ENCODE data around the gene DICER1.

DNA sequence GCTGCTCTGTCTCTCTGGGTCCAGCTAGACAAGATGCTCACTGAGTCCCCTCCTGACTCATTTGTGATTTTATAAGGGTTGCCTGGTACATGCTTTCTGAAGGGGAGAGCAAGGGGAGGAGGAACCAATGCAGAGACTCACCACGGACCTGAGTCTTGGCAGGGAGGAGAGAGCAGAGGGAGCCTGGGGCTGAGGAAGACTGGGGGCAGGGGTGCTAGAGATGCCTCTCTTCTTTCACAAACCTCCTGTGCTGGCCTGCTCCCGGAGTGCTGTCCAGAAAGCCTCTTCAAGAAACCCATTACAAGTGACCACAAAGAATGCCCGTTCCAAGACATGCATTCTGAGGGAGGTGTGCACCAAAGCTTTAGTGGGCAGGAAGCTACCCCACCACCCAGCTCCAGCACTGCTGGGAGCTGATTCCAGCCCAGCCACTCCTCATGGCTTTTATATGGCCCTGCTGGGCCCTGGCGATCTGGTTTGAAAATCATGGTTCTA lies 33.1 kb upstream of the DICER1 start:
- TF ChIP-seq, protein P1, sequence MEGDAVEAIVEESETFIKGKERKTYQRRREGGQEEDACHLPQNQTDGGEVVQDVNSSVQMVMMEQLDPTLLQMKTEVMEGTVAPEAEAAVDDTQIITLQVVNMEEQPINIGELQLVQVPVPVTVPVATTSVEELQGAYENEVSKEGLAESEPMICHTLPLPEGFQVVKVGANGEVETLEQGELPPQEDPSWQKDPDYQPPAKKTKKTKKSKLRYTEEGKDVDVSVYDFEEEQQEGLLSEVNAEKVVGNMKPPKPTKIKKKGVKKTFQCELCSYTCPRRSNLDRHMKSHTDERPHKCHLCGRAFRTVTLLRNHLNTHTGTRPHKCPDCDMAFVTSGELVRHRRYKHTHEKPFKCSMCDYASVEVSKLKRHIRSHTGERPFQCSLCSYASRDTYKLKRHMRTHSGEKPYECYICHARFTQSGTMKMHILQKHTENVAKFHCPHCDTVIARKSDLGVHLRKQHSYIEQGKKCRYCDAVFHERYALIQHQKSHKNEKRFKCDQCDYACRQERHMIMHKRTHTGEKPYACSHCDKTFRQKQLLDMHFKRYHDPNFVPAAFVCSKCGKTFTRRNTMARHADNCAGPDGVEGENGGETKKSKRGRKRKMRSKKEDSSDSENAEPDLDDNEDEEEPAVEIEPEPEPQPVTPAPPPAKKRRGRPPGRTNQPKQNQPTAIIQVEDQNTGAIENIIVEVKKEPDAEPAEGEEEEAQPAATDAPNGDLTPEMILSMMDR (conservative IDR thresholded peaks at IDR 0.05; ENCODE audit: low read length), result no peak
- TF ChIP-seq EZH2phosphoT487 (IDR thresholded peaks at IDR 0.05; ENCODE audit: borderline replicate concordance), result no peak

Measured in Loucy (cell line).